Left renal cortex interstitium (tissue), 4 donors: ENCODE results near the gene PPFIBP2. TPM values are rescaled to one million over a fixed set of nuclear protein-coding genes. Genes with fewer than 3 reads are reported as not detected.
"Not testable (repeated sequence)": the region's sequence is repeated elsewhere in the genome, so short reads cannot be mapped to it uniquely, and the experiment has no call there.

Source experiments
- DNase-seq, 4 donors: peaks; one replicate each; pipeline ENCODE4 v3.0.0-alpha.2; 2013; ENCODE audit warnings: low read depth in 4 of 4, low spot score in 2 of 4, missing footprints in 1 of 4
- polyA plus RNA-seq, 4 donors: library from polyadenylated mRNA; unstranded; fragments of 120-200 nt; gene quantifications; one replicate each; pipeline ENCODE4 v1.2.1, GENCODE V29; 2013; ENCODE audit not compliant: insufficient read length in 4 of 4

Gene PPFIBP2
- polyA plus RNA-seq, 4 donors: 38.2 to 73.3 (median 61.1) TPM

DNA sequence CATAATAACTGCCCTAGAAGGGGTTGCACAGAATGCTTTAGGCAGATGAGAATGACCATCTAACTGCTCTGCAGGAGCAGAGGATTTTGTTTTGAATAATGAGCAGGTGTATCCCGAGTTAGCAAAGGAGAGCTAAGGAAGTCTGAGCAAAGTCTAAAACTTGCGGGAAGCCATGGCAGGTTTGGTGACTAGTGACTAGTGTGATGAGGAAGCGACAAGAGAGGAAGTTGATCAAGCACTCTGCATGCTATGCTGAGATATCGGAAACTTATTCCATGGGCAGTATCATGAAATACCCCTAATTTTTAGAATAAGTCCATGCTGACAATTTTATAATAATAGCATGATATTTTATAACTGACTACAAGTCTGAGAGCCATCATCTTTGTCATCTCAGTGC, 15.6 kb upstream of the PPFIBP2 start:
- DNase-seq: no peak

DNA sequence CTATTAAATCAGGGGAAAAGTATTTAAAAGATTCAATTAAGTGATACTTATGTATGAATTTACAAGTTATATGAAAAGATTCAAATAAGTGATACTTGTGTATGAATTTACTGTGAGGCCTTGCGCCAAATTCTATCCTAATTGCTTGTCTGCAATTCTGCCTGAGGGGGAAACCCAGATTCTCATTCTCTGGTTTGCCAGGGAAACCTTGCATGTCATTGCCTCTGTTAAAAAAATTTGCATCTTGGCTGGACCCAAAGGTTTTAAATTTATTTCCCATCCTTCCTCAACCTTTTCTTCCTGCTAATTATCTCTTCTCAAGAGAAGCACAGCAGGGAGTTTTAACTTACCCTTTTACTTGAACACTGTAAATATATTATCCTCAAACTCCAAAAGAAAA, 14.7 kb upstream of the PPFIBP2 start:
- no peak for DNase-seq

DNA sequence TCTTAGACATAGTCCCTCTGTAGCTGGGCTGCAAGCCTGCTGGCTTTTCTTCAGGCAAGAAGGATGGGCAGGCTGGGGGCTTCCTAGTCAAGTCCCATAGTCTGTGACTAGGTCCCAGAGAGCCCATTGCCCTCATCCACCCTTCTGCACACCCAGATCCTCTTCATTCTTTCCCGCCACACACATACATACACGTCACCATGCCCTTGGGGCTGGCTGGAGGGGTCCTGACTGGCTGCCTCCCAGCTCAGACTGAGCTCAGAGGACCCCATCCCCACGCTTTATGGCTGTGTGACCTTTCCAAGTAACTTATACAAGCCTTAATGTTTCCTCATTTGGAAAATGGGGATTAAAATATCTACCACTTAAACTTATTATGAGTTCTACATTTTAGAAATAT, 13.5 kb upstream of the PPFIBP2 start:
- no peak for DNase-seq

DNA sequence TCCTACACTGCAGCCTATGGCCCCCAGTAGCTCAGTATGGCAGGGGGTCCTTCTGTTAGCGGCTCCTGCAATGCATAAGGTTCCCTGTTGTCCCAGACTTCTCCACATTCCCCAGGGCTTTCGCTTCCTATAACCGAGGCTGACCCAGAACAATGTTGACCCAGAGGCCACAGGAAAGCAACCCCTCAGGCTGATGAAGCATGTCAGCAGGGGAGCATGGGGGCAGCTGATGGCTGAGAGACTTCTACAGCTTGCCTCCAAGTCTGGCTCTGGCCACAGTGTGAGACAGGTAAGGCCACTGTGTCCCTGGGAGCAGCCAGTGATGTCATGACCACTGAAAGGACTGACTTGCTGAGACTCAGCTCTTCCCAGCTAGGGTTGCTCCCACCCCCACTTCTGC, 12.5 kb upstream of the PPFIBP2 start:
- no peak for DNase-seq

DNA sequence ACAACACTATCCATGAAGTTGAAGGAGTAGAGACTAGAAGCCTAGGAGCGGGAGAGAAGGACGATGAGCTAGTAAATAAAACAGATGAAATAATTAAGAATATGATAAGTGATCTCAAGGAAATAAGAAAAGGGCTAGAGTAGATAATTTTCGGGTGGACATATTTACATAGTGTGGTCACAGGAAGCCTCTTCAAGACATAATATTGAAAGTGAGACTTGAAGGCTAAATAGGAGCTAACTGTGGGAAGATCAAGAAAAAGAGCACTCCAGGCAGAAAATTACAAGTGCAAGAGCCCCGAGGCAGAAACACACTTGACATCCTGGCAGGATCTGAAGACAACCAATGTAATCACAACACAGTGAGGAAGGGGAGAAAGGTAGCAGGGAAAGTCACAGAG, 11.9 kb upstream of the PPFIBP2 start:
- no peak for DNase-seq

DNA sequence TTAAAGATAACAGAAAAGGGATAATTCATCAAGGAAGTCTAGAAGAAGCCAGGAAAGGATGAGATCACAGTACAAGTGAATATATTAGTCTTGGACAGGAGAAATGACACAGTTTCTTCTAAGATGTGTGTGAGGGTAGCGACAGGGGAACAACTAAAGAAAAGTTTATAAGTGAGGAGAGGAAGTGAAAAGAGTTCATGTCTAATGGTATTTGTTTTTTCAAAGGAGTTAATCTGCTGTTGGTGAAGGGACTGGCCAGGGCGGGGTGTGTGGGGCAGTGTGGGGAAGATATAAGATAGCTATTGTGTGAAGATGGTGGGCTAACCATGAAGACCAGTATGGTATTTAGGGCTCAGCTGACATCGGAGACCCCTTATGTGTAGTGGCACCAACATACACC, 7.6 kb upstream of the PPFIBP2 start:
- no peak for DNase-seq

DNA sequence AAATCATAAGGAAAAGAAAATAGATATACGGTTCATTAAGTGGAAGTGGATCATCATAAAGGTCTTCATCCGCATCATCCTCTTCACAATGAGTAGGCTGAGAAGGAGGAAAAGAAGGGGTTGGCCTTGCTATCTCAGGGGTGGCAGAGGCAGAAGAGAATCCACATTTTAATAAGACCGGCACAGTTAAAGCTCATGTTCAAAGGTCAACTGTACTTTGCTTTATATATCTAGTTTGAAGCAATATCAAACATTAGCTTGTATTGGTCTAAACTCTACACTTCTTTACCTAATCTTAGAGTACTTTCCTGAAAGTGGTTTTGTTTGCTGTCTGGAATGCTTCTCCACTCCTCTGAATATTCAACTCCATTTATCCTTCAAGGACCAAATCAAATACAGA, 5.7 kb upstream of the PPFIBP2 start:
- no peak for DNase-seq

DNA sequence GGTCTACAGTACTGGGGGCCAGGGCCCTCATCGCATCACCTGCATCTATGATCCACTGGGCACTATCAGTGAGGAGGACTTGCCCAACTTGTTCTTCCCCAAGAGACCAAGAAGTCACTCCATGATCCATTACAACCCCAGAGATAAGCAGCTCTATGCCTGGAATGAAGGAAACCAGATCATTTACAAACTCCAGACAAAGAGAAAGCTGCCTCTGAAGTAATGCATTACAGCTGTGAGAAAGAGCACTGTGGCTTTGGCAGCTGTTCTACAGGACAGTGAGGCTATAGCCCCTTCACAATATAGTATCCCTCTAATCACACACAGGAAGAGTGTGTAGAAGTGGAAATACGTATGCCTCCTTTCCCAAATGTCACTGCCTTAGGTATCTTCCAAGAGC, 3.8 kb upstream of the PPFIBP2 start:
- no peak for DNase-seq

DNA sequence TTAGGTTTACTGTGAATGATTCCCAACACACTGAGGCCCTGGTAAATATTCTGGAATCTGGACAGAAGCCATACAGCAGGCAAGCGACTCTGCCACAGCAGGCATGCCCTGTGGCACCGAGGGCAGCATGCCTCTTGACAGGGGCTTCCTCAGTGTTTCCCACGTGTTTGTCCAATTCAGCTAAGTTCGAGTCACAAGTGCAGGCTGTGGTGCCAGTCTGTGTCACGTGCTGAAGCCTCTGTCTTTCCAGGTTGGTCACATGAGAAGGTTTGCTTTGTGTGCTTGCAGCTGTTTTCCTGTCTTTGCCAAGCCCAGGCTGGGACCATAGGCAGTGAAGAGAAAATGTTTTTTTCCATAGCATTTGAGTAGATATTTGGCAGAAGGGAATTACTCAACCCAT, 2.4 kb upstream of the PPFIBP2 start:
- DNase-seq: no peak

DNA sequence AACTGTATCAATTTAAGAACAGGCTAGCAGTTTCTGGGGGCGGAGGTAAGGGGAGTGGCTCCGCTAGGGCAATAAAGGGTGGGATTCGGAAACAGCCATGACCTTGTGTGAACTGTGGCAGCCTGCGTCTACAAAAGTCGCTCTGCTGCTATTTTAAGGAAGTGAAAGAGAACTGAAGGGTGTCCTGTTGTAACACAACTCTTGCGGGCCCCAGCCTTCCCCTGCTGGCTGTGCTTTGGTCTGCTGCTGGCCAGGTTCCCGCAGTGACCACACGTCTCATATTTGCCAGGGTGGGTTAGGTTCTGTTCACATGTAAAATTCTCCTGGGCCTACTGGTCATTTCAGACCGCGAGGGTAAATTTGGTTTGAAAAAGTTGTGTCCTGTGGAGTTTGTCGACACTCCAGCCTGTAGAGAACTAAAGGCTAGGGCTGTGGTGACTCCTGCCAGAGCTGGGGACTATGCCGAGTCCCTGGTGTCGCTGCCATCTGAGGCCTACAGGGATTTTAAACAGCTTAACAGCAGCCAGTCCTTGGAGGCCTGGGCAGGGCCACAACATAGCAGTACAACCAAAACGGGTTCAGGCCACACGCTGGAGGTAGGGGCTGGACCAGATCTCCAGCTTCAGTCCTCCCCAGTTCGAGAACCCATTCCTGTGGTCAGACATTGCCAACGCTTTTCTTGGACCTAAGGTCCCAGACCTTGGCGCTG, 1.1 kb upstream of the PPFIBP2 start:
- DNase-seq: peak in 2 of 4 donors; percentile 42 to 43

DNA sequence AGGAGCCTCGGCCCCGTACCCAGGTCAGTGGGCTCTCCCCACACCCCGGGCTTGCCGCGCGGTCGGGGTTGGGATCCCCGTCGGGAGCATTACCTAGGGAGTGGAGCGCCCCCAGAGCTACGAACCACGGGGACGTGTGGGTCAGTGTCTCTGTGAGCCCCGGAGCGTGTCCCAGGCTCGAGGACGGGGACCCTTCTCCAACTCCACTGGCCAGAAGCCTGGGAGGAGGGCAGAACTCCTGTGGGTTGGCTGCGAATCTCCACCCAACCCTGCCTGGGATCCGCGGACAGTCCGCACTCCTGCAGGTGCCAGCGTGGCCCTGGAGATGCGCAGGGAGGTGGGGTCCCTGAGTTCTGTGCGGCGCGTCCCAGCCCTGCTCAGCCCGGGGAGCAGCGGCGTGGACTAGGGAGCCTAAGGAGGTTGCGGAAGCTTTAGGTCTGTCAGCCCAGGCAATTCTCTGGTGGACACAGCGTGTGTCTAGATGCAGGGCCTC, 346 bp downstream of the PPFIBP2 start:
- peak in 1 of 4 donors; percentile 8 for DNase-seq

DNA sequence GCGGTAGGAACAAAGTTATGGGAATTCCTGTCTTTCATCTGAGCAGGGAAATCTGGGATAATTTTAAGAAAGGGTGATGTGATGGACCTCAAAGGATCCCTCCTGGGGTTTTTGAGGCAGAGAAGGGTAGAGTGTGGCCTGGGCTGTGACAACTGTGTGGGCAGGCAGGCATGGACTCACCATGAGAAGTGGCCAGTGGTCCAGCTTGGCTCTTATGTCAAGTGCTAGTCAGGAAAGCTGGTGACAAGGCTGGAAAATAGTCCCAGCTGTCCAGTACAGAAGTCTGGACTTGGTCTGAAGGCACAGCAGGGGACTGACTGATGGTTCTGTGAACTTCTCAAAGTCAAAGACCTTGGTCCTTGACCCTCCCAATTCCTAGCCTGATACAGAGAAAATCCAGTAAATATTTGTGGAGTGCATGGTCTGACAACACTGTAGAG, 1.7 kb downstream of the PPFIBP2 start:
- no peak for DNase-seq

DNA sequence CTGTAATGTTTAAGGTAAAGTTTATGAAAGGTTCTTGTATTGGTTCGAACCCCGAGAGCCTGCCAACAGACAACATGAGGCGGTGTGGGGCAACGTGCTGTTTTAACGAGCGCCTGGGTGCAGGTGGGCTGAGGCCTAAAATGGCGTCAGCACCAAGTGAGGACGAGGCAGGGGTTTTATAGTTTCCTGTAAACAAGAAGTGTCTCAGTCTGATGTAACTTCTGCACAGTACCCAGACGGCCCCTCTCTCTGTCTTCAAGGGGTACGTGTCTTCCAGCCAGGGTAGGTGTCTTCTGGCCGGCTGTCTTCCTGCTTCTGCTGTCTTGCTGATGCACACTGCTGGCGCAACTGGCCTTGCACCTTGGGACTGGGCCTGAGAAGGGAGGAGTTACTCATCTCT, 2.7 kb downstream of the PPFIBP2 start:
- DNase-seq: no peak

DNA sequence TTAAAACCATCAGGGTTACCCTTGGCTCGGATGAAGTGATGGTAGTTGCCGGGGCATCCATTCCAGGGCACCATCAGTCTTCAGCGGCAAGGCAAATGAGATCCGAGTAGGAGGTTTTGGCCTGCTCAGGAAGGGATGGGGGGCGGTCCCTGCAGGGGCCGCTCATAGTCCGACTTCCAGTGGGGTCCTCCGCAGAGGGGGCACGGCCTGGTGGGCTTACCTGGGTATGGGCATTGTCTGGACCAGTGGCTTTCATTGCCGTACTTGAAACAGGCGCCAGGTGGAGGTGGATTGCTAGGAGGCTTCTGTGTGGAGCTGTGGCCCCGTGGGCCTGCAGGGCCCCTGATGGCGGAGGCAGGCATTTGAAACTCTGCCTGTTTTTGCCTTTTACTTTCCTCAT, 3.9 kb downstream of the PPFIBP2 start:
- DNase-seq: not testable (repeated sequence)

DNA sequence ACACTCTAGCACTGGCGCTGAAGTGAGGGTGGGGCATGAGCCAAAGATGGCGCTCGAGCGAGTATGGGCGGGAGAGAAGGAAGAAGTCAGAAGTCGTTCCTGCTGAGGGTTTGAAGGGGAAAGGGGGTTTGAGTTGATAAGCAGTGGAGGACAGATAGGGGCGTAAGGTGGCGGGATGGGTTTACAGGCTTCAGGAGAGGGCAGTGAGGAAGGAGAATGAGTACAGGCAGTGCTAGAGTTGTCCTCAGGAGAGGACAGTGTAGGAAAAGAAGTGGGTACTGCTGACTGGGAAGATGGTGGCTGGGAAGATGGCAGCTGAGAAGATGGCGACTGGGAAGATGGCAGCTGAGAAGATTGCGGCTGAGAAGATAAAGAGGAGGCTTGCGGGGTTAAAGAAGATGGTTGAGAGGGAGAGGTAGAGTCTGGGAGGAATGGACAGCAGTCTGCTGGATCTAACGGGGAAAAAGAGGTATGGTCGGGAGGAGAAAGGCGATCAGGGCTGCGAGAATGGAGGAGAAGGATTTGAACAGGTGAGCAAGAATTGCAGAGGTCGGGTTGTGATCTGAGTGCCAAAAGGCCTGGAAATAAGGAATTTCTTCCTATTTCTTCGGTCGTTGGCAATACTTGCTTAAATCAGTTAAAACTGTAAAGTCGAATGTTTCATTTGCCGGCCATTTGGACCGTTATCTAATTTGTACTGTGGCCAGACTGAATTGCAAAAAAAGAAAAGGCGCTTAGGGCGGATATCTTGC, 5.2 kb downstream of the PPFIBP2 start:
- DNase-seq: no peak

DNA sequence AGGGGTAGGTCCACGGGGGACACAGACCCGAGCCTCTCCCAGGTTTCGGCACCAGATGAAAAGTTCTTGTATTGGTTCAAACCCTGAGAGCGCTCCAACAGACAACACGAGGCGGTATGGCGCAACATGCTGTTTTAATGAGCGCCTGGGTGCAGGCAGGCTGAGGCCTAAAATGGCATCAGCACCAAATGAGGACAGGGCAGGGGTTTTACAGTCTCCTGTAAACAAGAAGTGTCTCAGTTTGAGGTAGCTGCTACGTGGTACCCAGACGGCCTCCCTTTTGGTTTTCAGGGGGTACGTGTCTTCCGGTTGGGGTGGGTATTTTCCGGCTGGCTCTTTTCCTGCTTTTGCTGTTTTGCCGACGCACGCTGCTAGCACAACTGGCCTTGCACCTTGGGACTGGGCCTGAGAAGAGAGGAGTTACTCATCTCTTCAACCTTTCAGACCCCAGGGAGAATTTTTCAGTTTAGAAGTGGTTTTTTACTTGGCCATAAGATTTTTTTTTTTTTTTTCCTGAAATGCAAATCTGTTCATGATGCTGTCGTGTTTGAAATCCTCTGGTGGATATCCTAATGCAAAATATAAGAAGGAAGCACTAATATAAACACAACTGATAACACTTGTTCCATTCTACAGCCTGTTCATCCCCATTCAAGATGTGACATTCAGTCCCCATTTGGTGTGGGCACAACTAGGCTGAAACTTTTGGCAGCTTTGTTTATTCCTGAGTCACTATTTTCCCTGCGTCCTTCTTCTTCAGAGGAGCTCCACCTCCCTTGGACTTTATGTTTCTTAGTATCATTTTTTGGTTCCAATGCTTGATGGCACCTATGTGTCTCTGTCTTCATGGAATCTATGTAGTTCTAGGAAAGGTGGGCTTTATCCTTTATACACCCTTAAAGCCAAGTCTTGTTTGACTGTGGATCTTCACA, 6.5 kb downstream of the PPFIBP2 start:
- no peak for DNase-seq

DNA sequence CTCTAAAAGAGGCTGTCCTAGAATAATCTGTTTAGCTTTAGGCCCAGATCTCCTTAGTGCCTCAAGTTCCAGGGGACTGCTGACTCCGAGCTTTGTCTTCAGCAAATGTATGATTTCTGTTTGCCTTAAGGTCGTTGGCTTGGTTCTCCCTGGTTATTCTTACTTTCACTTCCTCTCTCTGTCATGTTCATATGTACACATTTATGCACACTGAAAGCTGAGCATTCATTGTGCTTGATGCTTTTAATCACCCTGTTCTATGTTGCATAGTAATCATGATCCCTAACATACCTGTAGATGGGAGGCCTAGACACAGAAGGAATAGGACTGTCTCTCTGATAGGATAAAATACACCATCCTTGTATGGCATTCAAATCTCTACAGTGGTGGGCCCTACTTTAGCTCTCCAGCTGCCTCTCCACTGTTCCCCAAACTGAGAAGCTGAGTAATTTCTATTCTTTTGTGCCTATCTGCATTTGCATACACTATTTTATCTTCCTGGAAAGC, 7.2 kb downstream of the PPFIBP2 start:
- no peak for DNase-seq

DNA sequence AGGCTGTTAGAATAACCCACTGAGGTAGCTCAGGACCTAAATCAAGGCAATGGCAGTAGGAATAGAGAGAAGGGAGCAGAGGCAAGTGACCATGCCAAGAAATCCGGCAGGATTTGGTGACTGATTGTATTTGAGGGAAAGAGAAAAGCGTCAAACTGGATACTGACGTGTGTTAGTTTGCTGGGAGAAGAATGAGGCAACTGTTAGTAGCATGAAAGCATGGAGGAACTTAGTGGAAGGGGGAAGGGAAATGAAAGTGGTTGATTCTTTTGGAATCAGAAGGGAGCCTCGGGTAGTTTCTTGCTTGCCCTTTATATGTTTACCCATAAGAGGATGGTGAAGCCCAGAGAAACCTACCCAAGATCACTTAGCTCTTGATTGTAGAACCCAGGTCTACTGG, 8.3 kb downstream of the PPFIBP2 start:
- no peak for DNase-seq

DNA sequence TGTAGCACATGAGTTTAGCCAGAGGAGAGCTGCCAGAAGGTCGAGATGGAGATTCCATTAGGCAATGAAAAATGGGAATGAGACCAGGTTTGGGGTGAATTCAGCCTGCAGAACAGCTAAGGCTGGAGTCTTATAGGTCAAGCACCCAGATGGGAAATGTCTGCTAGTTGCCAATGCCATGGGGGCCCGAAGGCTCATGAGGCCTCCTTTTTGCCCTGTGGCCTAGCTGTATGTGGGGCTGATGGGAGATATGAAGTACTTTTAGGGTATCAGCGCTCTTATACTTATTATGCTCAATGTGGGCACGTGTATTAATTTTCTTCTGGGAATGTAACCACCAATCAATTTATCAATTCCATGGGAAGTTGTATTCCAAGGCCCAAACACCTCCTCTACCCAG, 8.7 kb downstream of the PPFIBP2 start:
- no peak for DNase-seq

DNA sequence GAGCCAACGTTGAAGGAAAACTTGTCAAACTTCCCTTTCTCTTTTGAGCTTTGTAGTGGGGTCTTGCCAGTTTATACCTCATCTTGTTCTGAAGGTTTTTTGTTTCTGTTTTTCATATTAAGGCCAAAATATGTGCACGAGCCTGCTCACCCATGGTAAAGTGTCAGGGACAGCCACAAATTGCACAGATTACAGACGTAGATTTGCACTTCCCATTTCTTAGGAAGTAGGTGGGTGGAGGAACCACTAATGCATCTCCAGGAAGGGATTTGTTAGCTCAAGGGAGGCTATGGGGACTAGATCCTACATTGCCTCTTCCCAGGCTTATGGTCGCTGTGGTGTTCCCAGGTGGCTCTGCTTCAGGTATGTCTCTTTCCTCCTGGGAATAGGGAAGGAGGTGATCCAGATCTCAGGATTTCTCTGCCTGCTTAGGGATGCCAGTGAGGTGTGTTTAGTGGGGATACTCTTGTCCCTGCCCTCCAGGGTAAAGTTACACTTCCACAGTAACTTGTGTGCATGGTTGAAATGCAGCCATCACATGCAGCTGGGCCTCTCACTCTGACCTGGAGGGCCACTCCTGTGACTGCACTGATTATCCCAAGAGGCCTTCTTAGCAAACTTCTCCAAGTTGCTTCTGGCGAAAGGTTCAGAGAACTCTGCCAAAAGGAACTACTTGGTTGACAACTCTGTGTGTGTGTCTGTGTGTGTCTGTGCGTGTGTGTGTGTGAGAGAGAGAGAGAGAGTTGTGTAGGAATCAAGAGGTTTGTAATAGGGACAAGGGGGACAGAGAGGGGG, 9.8 kb downstream of the PPFIBP2 start:
- DNase-seq: no peak
